ENCODE results near the gene TBCB.

Gene TBCB

GRCh38 chr19:36139473-36140303, 24.4 kb downstream of the TBCB start, which contains the start of gene CAPNS1:
CAPNS1 (plus strand) TSS chr19:36140066; CDS start chr19:36141012, 946 bp downstream.
- peaks cover 12 to 22% of the 10 kb centered on the region in 2 donors for H3K36me3 ChIP-seq (ENCODE audit: control insufficient read depth in 1 of 2, insufficient read depth in 2 of 2, low read length in 2 of 2)
- no peaks in the 10 kb centered on the region for H3K27me3 ChIP-seq (ENCODE audit: low read depth, low read length)
- peak within 1 kb of the TSS; percentile 83 to 100 for H3K4me3 ChIP-seq (ENCODE audit: low read depth in 1 of 2, low read length in 2 of 2)
- H3K27ac ChIP-seq (ENCODE audit: low read length): peak within 1 kb of the TSS; percentile 100
- no peaks in the 10 kb centered on the region for H3K9me3 ChIP-seq (ENCODE audit: control insufficient read depth in 1 of 2, low read length in 2 of 2)
- H3K4me1 ChIP-seq (ENCODE audit: control insufficient read depth in 1 of 2, insufficient read depth in 2 of 2, low read length in 2 of 2): peaks cover 8 to 11% of the 10 kb centered on the region in 2 donors

GRCh38 chr19:36140304-36141038, 25.2 kb downstream of the TBCB start:
- Histone ChIP-seq H3K27me3 (ENCODE audit: low read depth, low read length) (no peaks in the 10 kb centered on the region), H3K4me3 (ENCODE audit: low read depth in 1 of 2, low read length in 2 of 2) (peak overlapping the region; percentile 83 to 100), H3K36me3 (ENCODE audit: control insufficient read depth in 1 of 2, insufficient read depth in 2 of 2, low read length in 2 of 2) (peaks cover 17 to 30% of the 10 kb centered on the region in 2 donors), H3K4me1 (ENCODE audit: control insufficient read depth in 1 of 2, insufficient read depth in 2 of 2, low read length in 2 of 2) (peaks cover 8 to 11% of the 10 kb centered on the region in 2 donors), H3K9me3 (ENCODE audit: control insufficient read depth in 1 of 2, low read length in 2 of 2) (no peaks in the 10 kb centered on the region), H3K27ac (ENCODE audit: low read length) (peak overlapping the region; percentile 100)

- H3K4me3 ChIP-seq (ENCODE audit: low read depth in 1 of 2, low read length in 2 of 2): peak overlapping the region; percentile 83 to 100
- H3K27ac ChIP-seq (ENCODE audit: low read length): peak overlapping the region; percentile 67
- H3K27me3 ChIP-seq (ENCODE audit: low read depth, low read length): no peaks in the 10 kb centered on the region
These were observed 26.0 kb downstream of the TBCB start for GRCh38 chr19:36141039-36141927.

GRCh38 chr19:36142046-36142445, 26.8 kb downstream of the TBCB start:
- Histone ChIP-seq H3K36me3 (ENCODE audit: control insufficient read depth in 1 of 2, insufficient read depth in 2 of 2, low read length in 2 of 2) (peaks cover 33 to 46% of the 10 kb centered on the region in 2 donors), H3K27ac (ENCODE audit: low read length) (no peak overlapping the region), H3K9me3 (ENCODE audit: control insufficient read depth in 1 of 2, low read length in 2 of 2) (no peaks in the 10 kb centered on the region), H3K27me3 (ENCODE audit: low read depth, low read length) (no peaks in the 10 kb centered on the region), H3K4me3 (ENCODE audit: low read depth in 1 of 2, low read length in 2 of 2) (peak overlapping the region in 1 of 2 donors; percentile 83), H3K4me1 (ENCODE audit: control insufficient read depth in 1 of 2, insufficient read depth in 2 of 2, low read length in 2 of 2) (peaks cover 8 to 11% of the 10 kb centered on the region in 2 donors)

More at GRCh38 chr19:36141039-36141927, 26.0 kb downstream of the TBCB start:
- H3K36me3 ChIP-seq (ENCODE audit: control insufficient read depth in 1 of 2, insufficient read depth in 2 of 2, low read length in 2 of 2): peaks cover 25 to 38% of the 10 kb centered on the region in 2 donors
- H3K9me3 ChIP-seq (ENCODE audit: control insufficient read depth in 1 of 2, low read length in 2 of 2): no peaks in the 10 kb centered on the region
- peaks cover 8 to 11% of the 10 kb centered on the region in 2 donors for H3K4me1 ChIP-seq (ENCODE audit: control insufficient read depth in 1 of 2, insufficient read depth in 2 of 2, low read length in 2 of 2)

GRCh38 chr19:36142496-36142895, 27.2 kb downstream of the TBCB start:
- H3K4me1 ChIP-seq (ENCODE audit: control insufficient read depth in 1 of 2, insufficient read depth in 2 of 2, low read length in 2 of 2): peaks cover 8 to 11% of the 10 kb centered on the region in 2 donors
- H3K4me3 ChIP-seq (ENCODE audit: low read depth in 1 of 2, low read length in 2 of 2): no peak overlapping the region
- H3K27me3 ChIP-seq (ENCODE audit: low read depth, low read length): no peaks in the 10 kb centered on the region
- peaks cover 35 to 49% of the 10 kb centered on the region in 2 donors for H3K36me3 ChIP-seq (ENCODE audit: control insufficient read depth in 1 of 2, insufficient read depth in 2 of 2, low read length in 2 of 2)
- H3K9me3 ChIP-seq (ENCODE audit: control insufficient read depth in 1 of 2, low read length in 2 of 2): no peaks in the 10 kb centered on the region
- no peak overlapping the region for H3K27ac ChIP-seq (ENCODE audit: low read length)

GRCh38 chr19:36144624-36145023, 29.4 kb downstream of the TBCB start:
- Histone ChIP-seq H3K4me1 (ENCODE audit: control insufficient read depth in 1 of 2, insufficient read depth in 2 of 2, low read length in 2 of 2) (peaks cover 8 to 11% of the 10 kb centered on the region in 2 donors), H3K4me3 (ENCODE audit: low read depth in 1 of 2, low read length in 2 of 2) (no peak overlapping the region), H3K36me3 (ENCODE audit: control insufficient read depth in 1 of 2, insufficient read depth in 2 of 2, low read length in 2 of 2) (peaks cover 45 to 59% of the 10 kb centered on the region in 2 donors), H3K9me3 (ENCODE audit: control insufficient read depth in 1 of 2, low read length in 2 of 2) (no peaks in the 10 kb centered on the region), H3K27ac (ENCODE audit: low read length) (no peak overlapping the region), H3K27me3 (ENCODE audit: low read depth, low read length) (no peaks in the 10 kb centered on the region)

GRCh38 chr19:36149673-36150406, 34.6 kb downstream of the TBCB start:
- H3K36me3 ChIP-seq (ENCODE audit: control insufficient read depth in 1 of 2, insufficient read depth in 2 of 2, low read length in 2 of 2): peaks cover 44 to 45% of the 10 kb centered on the region in 2 donors
- no peaks in the 10 kb centered on the region for H3K9me3 ChIP-seq (ENCODE audit: control insufficient read depth in 1 of 2, low read length in 2 of 2)
- no peak overlapping the region for H3K4me3 ChIP-seq (ENCODE audit: low read depth in 1 of 2, low read length in 2 of 2)
- H3K27ac ChIP-seq (ENCODE audit: low read length): no peak overlapping the region
- peaks cover 0 to 14% of the 10 kb centered on the region in 2 donors for H3K4me1 ChIP-seq (ENCODE audit: control insufficient read depth in 1 of 2, insufficient read depth in 2 of 2, low read length in 2 of 2)
- no peaks in the 10 kb centered on the region for H3K27me3 ChIP-seq (ENCODE audit: low read depth, low read length)

GRCh38 chr19:36150586-36150985, 35.3 kb downstream of the TBCB start:
- peak overlapping the region; percentile 45 for H3K27ac ChIP-seq (ENCODE audit: low read length)

GRCh38 chr19:36151144-36152018, 36.1 kb downstream of the TBCB start:
- peaks cover 30 to 31% of the 10 kb centered on the region in 2 donors for H3K36me3 ChIP-seq (ENCODE audit: control insufficient read depth in 1 of 2, insufficient read depth in 2 of 2, low read length in 2 of 2)
- H3K27me3 ChIP-seq (ENCODE audit: low read depth, low read length): no peaks in the 10 kb centered on the region
- H3K9me3 ChIP-seq (ENCODE audit: control insufficient read depth in 1 of 2, low read length in 2 of 2): no peaks in the 10 kb centered on the region
- H3K27ac ChIP-seq (ENCODE audit: low read length): peak overlapping the region; percentile 92
- H3K4me1 ChIP-seq (ENCODE audit: control insufficient read depth in 1 of 2, insufficient read depth in 2 of 2, low read length in 2 of 2): peaks cover 0 to 14% of the 10 kb centered on the region in 2 donors
- H3K4me3 ChIP-seq (ENCODE audit: low read depth in 1 of 2, low read length in 2 of 2): peak overlapping the region; percentile 70 to 74

More at GRCh38 chr19:36150586-36150985, 35.3 kb downstream of the TBCB start:
- H3K4me1 ChIP-seq (ENCODE audit: control insufficient read depth in 1 of 2, insufficient read depth in 2 of 2, low read length in 2 of 2): peaks cover 0 to 14% of the 10 kb centered on the region in 2 donors
- H3K36me3 ChIP-seq (ENCODE audit: control insufficient read depth in 1 of 2, insufficient read depth in 2 of 2, low read length in 2 of 2): peaks cover 38 to 39% of the 10 kb centered on the region in 2 donors
- no peaks in the 10 kb centered on the region for H3K9me3 ChIP-seq (ENCODE audit: control insufficient read depth in 1 of 2, low read length in 2 of 2)
- H3K27me3 ChIP-seq (ENCODE audit: low read depth, low read length): no peaks in the 10 kb centered on the region
- peak overlapping the region in 1 of 2 donors; percentile 74 for H3K4me3 ChIP-seq (ENCODE audit: low read depth in 1 of 2, low read length in 2 of 2)

Data from muscle layer of duodenum (tissue), 2 donors.